ENCODE data around the gene PSRC1. TPM values are rescaled to one million over a fixed set of nuclear protein-coding genes. Genes with fewer than 3 reads are reported as not detected.

PSRC1 gene
- total RNA-seq, 1 donor from 2014 or later = 100 TPM

- H3K4me3 Mint-ChIP-seq = peak overlapping the region; percentile 66
- peaks cover 7% of the 10 kb centered on the region for H3K36me3 Mint-ChIP-seq (ENCODE audit: low read depth)
- H3K4me1 Mint-ChIP-seq = peaks cover 68% of the 10 kb centered on the region
- DNase-seq (ENCODE audit: low read depth, low spot score) = no peak
- no peaks in the 10 kb centered on the region for H3K9me3 Mint-ChIP-seq
- TF ChIP-seq CTCF (conservative IDR thresholded peaks at IDR 0.05) = no peak
- no peaks in the 10 kb centered on the region for H3K27me3 Mint-ChIP-seq (ENCODE audit: low read depth)
- H3K27ac Mint-ChIP-seq (ENCODE audit: unreplicated experiment) = peak overlapping the region; percentile 95
Measured at GRCh38 chr1:109257682-109258421, 25.1 kb downstream of the PSRC1 start.

GRCh38 chr1:109256971-109257681, 25.8 kb downstream of the PSRC1 start:
- H3K4me1 Mint-ChIP-seq = peaks cover 75% of the 10 kb centered on the region
- DNase-seq (ENCODE audit: low read depth, low spot score) = no peak
- peak overlapping the region; percentile 66 for H3K4me3 Mint-ChIP-seq
- H3K9me3 Mint-ChIP-seq = no peaks in the 10 kb centered on the region
- H3K27ac Mint-ChIP-seq (ENCODE audit: unreplicated experiment) = peak overlapping the region; percentile 95
- no peaks in the 10 kb centered on the region for H3K27me3 Mint-ChIP-seq (ENCODE audit: low read depth)
- peaks cover 12% of the 10 kb centered on the region for H3K36me3 Mint-ChIP-seq (ENCODE audit: low read depth)
- no peak for TF ChIP-seq CTCF (conservative IDR thresholded peaks at IDR 0.05)

GRCh38 chr1:109256085-109256484, 26.9 kb downstream of the PSRC1 start:
- peaks cover 22% of the 10 kb centered on the region for H3K36me3 Mint-ChIP-seq (ENCODE audit: low read depth)
- DNase-seq (ENCODE audit: low read depth, low spot score) = no peak
- peak overlapping the region; percentile 86 for H3K4me3 Mint-ChIP-seq
- TF ChIP-seq CTCF (conservative IDR thresholded peaks at IDR 0.05) = no peak
- no peaks in the 10 kb centered on the region for H3K9me3 Mint-ChIP-seq
- H3K27me3 Mint-ChIP-seq (ENCODE audit: low read depth) = no peaks in the 10 kb centered on the region
- H3K4me1 Mint-ChIP-seq = peaks cover 83% of the 10 kb centered on the region
- peak overlapping the region; percentile 95 for H3K27ac Mint-ChIP-seq (ENCODE audit: unreplicated experiment)

GRCh38 chr1:109255678-109256077, 27.3 kb downstream of the PSRC1 start:
- H3K9me3 Mint-ChIP-seq = no peaks in the 10 kb centered on the region
- peak overlapping the region; percentile 98 for H3K27ac Mint-ChIP-seq (ENCODE audit: unreplicated experiment)
- TF ChIP-seq CTCF (conservative IDR thresholded peaks at IDR 0.05) = no peak
- peak overlapping the region; percentile 86 for H3K4me3 Mint-ChIP-seq
- no peak for DNase-seq (ENCODE audit: low read depth, low spot score)
- H3K36me3 Mint-ChIP-seq (ENCODE audit: low read depth) = peaks cover 23% of the 10 kb centered on the region
- no peaks in the 10 kb centered on the region for H3K27me3 Mint-ChIP-seq (ENCODE audit: low read depth)
- H3K4me1 Mint-ChIP-seq = peaks cover 84% of the 10 kb centered on the region

- TF ChIP-seq CTCF (conservative IDR thresholded peaks at IDR 0.05) = no peak
- H3K27ac Mint-ChIP-seq (ENCODE audit: unreplicated experiment) = peak overlapping the region; percentile 98
- H3K4me1 Mint-ChIP-seq = peaks cover 81% of the 10 kb centered on the region
- peak overlapping the region; percentile 86 for H3K4me3 Mint-ChIP-seq
- H3K27me3 Mint-ChIP-seq (ENCODE audit: low read depth) = no peaks in the 10 kb centered on the region
- no peaks in the 10 kb centered on the region for H3K9me3 Mint-ChIP-seq
- H3K36me3 Mint-ChIP-seq (ENCODE audit: low read depth) = peaks cover 23% of the 10 kb centered on the region
- peak; percentile 62 for DNase-seq (ENCODE audit: low read depth, low spot score)
Measured at GRCh38 chr1:109255097-109255651, 27.8 kb downstream of the PSRC1 start.

Data from neural crest cell (in vitro differentiated cells).